ENCODE measurements around the gene RERE. TPM values are rescaled to one million over a fixed set of nuclear protein-coding genes. Genes with fewer than 3 reads are reported as not detected.

The RERE gene
- polyA plus RNA-seq, 3 donors = 118 to 137 (median 129) TPM

GRCh38 chr1:8674912-8675311 is 142.5 kb downstream of the RERE start:
- no peak for DNase-seq (ENCODE audit: low read depth in 3 of 3, low spot score in 2 of 3)

- DNase-seq (ENCODE audit: low read depth in 3 of 3, low spot score in 2 of 3) = no peak
Measured at GRCh38 chr1:8674481-8674880, 143.0 kb downstream of the RERE start.

- peak in 2 of 3 donors; percentile 50 to 54 for DNase-seq (ENCODE audit: low read depth in 3 of 3, low spot score in 2 of 3)
Measured at GRCh38 chr1:8671306-8671917, 146.0 kb downstream of the RERE start.

- no peak for DNase-seq (ENCODE audit: low read depth in 3 of 3, low spot score in 2 of 3)
Measured at GRCh38 chr1:8670371-8670818, 147.0 kb downstream of the RERE start.

GRCh38 chr1:8669606-8670335 is 147.7 kb downstream of the RERE start:
- no peak for DNase-seq (ENCODE audit: low read depth in 3 of 3, low spot score in 2 of 3)

GRCh38 chr1:8667869-8668594 is 149.4 kb downstream of the RERE start:
- DNase-seq (ENCODE audit: low read depth in 3 of 3, low spot score in 2 of 3) = no peak

GRCh38 chr1:8666389-8667167 is 150.9 kb downstream of the RERE start:
- DNase-seq (ENCODE audit: low read depth in 3 of 3, low spot score in 2 of 3) = no peak

GRCh38 chr1:8665833-8666232 is 151.6 kb downstream of the RERE start:
- no peak for DNase-seq (ENCODE audit: low read depth in 3 of 3, low spot score in 2 of 3)

- no peak for DNase-seq (ENCODE audit: low read depth in 3 of 3, low spot score in 2 of 3)
Measured at GRCh38 chr1:8664887-8665286, 152.6 kb downstream of the RERE start.

- no peak for DNase-seq (ENCODE audit: low read depth in 3 of 3, low spot score in 2 of 3)
Measured at GRCh38 chr1:8663915-8664329, 153.5 kb downstream of the RERE start.

- DNase-seq (ENCODE audit: low read depth in 3 of 3, low spot score in 2 of 3) = no peak
Measured at GRCh38 chr1:8663090-8663802, 154.2 kb downstream of the RERE start.

GRCh38 chr1:8662380-8663072 is 154.9 kb downstream of the RERE start:
- no peak for DNase-seq (ENCODE audit: low read depth in 3 of 3, low spot score in 2 of 3)

GRCh38 chr1:8661185-8662110 is 156.0 kb downstream of the RERE start:
- DNase-seq (ENCODE audit: low read depth in 3 of 3, low spot score in 2 of 3) = no peak

GRCh38 chr1:8660411-8660828 is 157.0 kb downstream of the RERE start:
- DNase-seq (ENCODE audit: low read depth in 3 of 3, low spot score in 2 of 3) = no peak

- DNase-seq (ENCODE audit: low read depth in 3 of 3, low spot score in 2 of 3) = no peak
Measured at GRCh38 chr1:8659593-8659992, 157.8 kb downstream of the RERE start.

- DNase-seq (ENCODE audit: low read depth in 3 of 3, low spot score in 2 of 3) = no peak
Measured at GRCh38 chr1:8653878-8654277, 163.6 kb downstream of the RERE start.

- DNase-seq (ENCODE audit: low read depth in 3 of 3, low spot score in 2 of 3) = no peak
Measured at GRCh38 chr1:8652467-8653046, 164.9 kb downstream of the RERE start.

GRCh38 chr1:8651962-8652361 is 165.5 kb downstream of the RERE start:
- DNase-seq (ENCODE audit: low read depth in 3 of 3, low spot score in 2 of 3) = no peak

All from right renal cortex interstitium (tissue), 3 donors.